GM18870 (cell line): ENCODE measurements around the gene LAMTOR2.
A peak's percentile ranks its signal among the peaks of the same experiment; 100 is the strongest.

Source experiments
- ATAC-seq: cut with Tn5 transposase; IDR thresholded peaks from one replicate; pipeline ENCODE4 v1.9.1; 2021; ENCODE audit warnings: moderate library complexity; ENCODE audit not compliant: unreplicated experiment

Gene LAMTOR2

GRCh38 chr1:156096640-156097391, 42.2 kb downstream of the LAMTOR2 start:
- peak; percentile 40 for ATAC-seq

- ATAC-seq = no peak
Measured at GRCh38 chr1:156097499-156098178, 43.1 kb downstream of the LAMTOR2 start.

- ATAC-seq = no peak
Measured at GRCh38 chr1:156098784-156099183, 44.2 kb downstream of the LAMTOR2 start.

GRCh38 chr1:156099282-156099681, 44.7 kb downstream of the LAMTOR2 start:
- no peak for ATAC-seq

- no peak for ATAC-seq
Measured at GRCh38 chr1:156100205-156100995, 45.8 kb downstream of the LAMTOR2 start.

- no peak for ATAC-seq
Measured at GRCh38 chr1:156101880-156102279, 47.3 kb downstream of the LAMTOR2 start.

GRCh38 chr1:156102633-156103511, 48.3 kb downstream of the LAMTOR2 start:
- no peak for ATAC-seq

GRCh38 chr1:156103521-156103947, 49.0 kb downstream of the LAMTOR2 start:
- ATAC-seq = no peak

- no peak for ATAC-seq
Measured at GRCh38 chr1:156104065-156104810, 49.7 kb downstream of the LAMTOR2 start.

- no peak for ATAC-seq
Measured at GRCh38 chr1:156104861-156105832, 50.6 kb downstream of the LAMTOR2 start.

- ATAC-seq = no peak
Measured at GRCh38 chr1:156106624-156107488, 52.3 kb downstream of the LAMTOR2 start.

- ATAC-seq = no peak
Measured at GRCh38 chr1:156108057-156108456, 53.5 kb downstream of the LAMTOR2 start.
